ES-I3 (cell line): ENCODE data around the gene NKAIN2.

Source experiments
- H3K36me3 ChIP-seq: 2 replicates; pipeline ENCODE4 v1.6.1; 2013; ENCODE audit warnings: mild to moderate bottlenecking, low read length, control low read depth, moderate library complexity; ENCODE audit not compliant: insufficient read depth
- H3K4me1 ChIP-seq: 2 replicates; pipeline ENCODE4 v1.6.1; 2013; ENCODE audit warnings: mild to moderate bottlenecking, control low read depth, low read length; ENCODE audit not compliant: insufficient read depth
- H3K9ac ChIP-seq: 2 replicates; pipeline ENCODE4 v1.6.1; 2013; ENCODE audit warnings: low read depth, mild to moderate bottlenecking, low read length, moderate library complexity
- H3K9me3 ChIP-seq: 2 replicates; pipeline ENCODE4 v1.6.1; 2013; ENCODE audit warnings: mild to moderate bottlenecking, low read length, moderate library complexity; ENCODE audit not compliant: control insufficient read depth, insufficient read depth

NKAIN2 gene

GRCh38 chr6:124659427-124659826 lies 855.8 kb downstream of the NKAIN2 start:
- Histone ChIP-seq H3K9ac (no peak overlapping the region), H3K4me1 (peaks cover 8% of the 10 kb centered on the region), H3K9me3 (no peaks in the 10 kb centered on the region), H3K36me3 (no peaks in the 10 kb centered on the region)

GRCh38 chr6:124660185-124660584 lies 856.5 kb downstream of the NKAIN2 start:
- H3K9ac ChIP-seq: no peak overlapping the region
- no peaks in the 10 kb centered on the region for H3K36me3 ChIP-seq
- H3K4me1 ChIP-seq: peaks cover 8% of the 10 kb centered on the region
- H3K9me3 ChIP-seq: no peaks in the 10 kb centered on the region

- Histone ChIP-seq H3K4me1 (peaks cover 8% of the 10 kb centered on the region), H3K36me3 (no peaks in the 10 kb centered on the region), H3K9me3 (no peaks in the 10 kb centered on the region), H3K9ac (peak overlapping the region; percentile 10; the same call in 1 of the 2 replicates)
Observed at GRCh38 chr6:124661097-124661661, 857.5 kb downstream of the NKAIN2 start.

- Histone ChIP-seq H3K4me1 (no peaks in the 10 kb centered on the region), H3K9ac (no peak overlapping the region), H3K36me3 (no peaks in the 10 kb centered on the region), H3K9me3 (no peaks in the 10 kb centered on the region; the same call in 1 of the 2 replicates)
Observed at GRCh38 chr6:124668028-124668427, 864.4 kb downstream of the NKAIN2 start.

GRCh38 chr6:124669713-124670480 lies 866.2 kb downstream of the NKAIN2 start:
- no peaks in the 10 kb centered on the region for H3K4me1 ChIP-seq
- H3K9ac ChIP-seq: no peak overlapping the region
- no peaks in the 10 kb centered on the region for H3K36me3 ChIP-seq
- peaks cover 3% of the 10 kb centered on the region; the same call in 1 of the 2 replicates for H3K9me3 ChIP-seq

- no peaks in the 10 kb centered on the region for H3K4me1 ChIP-seq
- H3K36me3 ChIP-seq: no peaks in the 10 kb centered on the region
- H3K9me3 ChIP-seq: peaks cover 3% of the 10 kb centered on the region; the same call in 1 of the 2 replicates
- H3K9ac ChIP-seq: no peak overlapping the region
Observed at GRCh38 chr6:124670801-124671200, 867.1 kb downstream of the NKAIN2 start.

- Histone ChIP-seq H3K9me3 (peaks cover 3% of the 10 kb centered on the region; the same call in 1 of the 2 replicates), H3K4me1 (no peaks in the 10 kb centered on the region), H3K9ac (no peak overlapping the region), H3K36me3 (no peaks in the 10 kb centered on the region)
Observed at GRCh38 chr6:124671324-124671723, 867.7 kb downstream of the NKAIN2 start.

- Histone ChIP-seq H3K4me1 (no peaks in the 10 kb centered on the region), H3K9ac (no peak overlapping the region), H3K9me3 (peaks cover 3% of the 10 kb centered on the region; the same call in 1 of the 2 replicates), H3K36me3 (no peaks in the 10 kb centered on the region)
Observed at GRCh38 chr6:124674042-124674441, 870.4 kb downstream of the NKAIN2 start.

GRCh38 chr6:124676033-124676432 lies 872.4 kb downstream of the NKAIN2 start:
- Histone ChIP-seq H3K36me3 (no peaks in the 10 kb centered on the region), H3K9me3 (peaks cover 3% of the 10 kb centered on the region; the same call in 1 of the 2 replicates), H3K4me1 (no peaks in the 10 kb centered on the region), H3K9ac (no peak overlapping the region)

GRCh38 chr6:124677874-124678273 lies 874.2 kb downstream of the NKAIN2 start:
- Histone ChIP-seq H3K9ac (no peak overlapping the region), H3K4me1 (no peaks in the 10 kb centered on the region), H3K36me3 (no peaks in the 10 kb centered on the region), H3K9me3 (peaks cover 3% of the 10 kb centered on the region; the same call in 1 of the 2 replicates)

- Histone ChIP-seq H3K9me3 (no peaks in the 10 kb centered on the region; the same call in 1 of the 2 replicates), H3K9ac (no peak overlapping the region)
Observed at GRCh38 chr6:124679387-124679786, 875.7 kb downstream of the NKAIN2 start.

GRCh38 chr6:124682751-124683150 lies 879.1 kb downstream of the NKAIN2 start:
- H3K36me3 ChIP-seq: no peaks in the 10 kb centered on the region
- peaks cover 4% of the 10 kb centered on the region; the same call in 1 of the 2 replicates for H3K4me1 ChIP-seq
- no peak overlapping the region for H3K9ac ChIP-seq
- no peaks in the 10 kb centered on the region for H3K9me3 ChIP-seq

More at GRCh38 chr6:124679387-124679786, 875.7 kb downstream of the NKAIN2 start:
- Histone ChIP-seq H3K4me1 (peaks cover 4% of the 10 kb centered on the region; the same call in 1 of the 2 replicates), H3K36me3 (no peaks in the 10 kb centered on the region)

GRCh38 chr6:124683507-124683906 lies 879.8 kb downstream of the NKAIN2 start:
- H3K9ac ChIP-seq: no peak overlapping the region
- no peaks in the 10 kb centered on the region for H3K9me3 ChIP-seq
- H3K36me3 ChIP-seq: no peaks in the 10 kb centered on the region
- H3K4me1 ChIP-seq: peaks cover 4% of the 10 kb centered on the region; the same call in 1 of the 2 replicates

GRCh38 chr6:124684621-124685020 lies 881.0 kb downstream of the NKAIN2 start:
- Histone ChIP-seq H3K9ac (no peak overlapping the region), H3K4me1 (peaks cover 4% of the 10 kb centered on the region; the same call in 1 of the 2 replicates), H3K9me3 (no peaks in the 10 kb centered on the region), H3K36me3 (no peaks in the 10 kb centered on the region)

- Histone ChIP-seq H3K36me3 (no peaks in the 10 kb centered on the region), H3K9me3 (no peaks in the 10 kb centered on the region), H3K9ac (no peak overlapping the region), H3K4me1 (peaks cover 4% of the 10 kb centered on the region; the same call in 1 of the 2 replicates)
Observed at GRCh38 chr6:124688369-124688768, 884.7 kb downstream of the NKAIN2 start.
